Measurements from ENCODE around the gene SCIN. TPM values are rescaled to one million over a fixed set of nuclear protein-coding genes. Genes with fewer than 3 reads are reported as not detected.

SCIN gene
- total RNA-seq, 2 experiments from 2014 or later: 0.05 to 0.36 TPM

GRCh38 chr7:12572941-12573575 is 2.5 kb downstream of the SCIN start:
- H3K4me1 Mint-ChIP-seq (ENCODE audit: low read depth): peaks cover 13% of the 10 kb centered on the region
- peaks cover 45% of the 10 kb centered on the region for H3K27me3 Mint-ChIP-seq (ENCODE audit: low read depth)
- no peak for DNase-seq
- CTCF ChIA-PET: no interaction called here
- intact Hi-C loops (cut with micrococcal nuclease): no loop called here
- no peaks in the 10 kb centered on the region for H3K9me3 Mint-ChIP-seq
- no peak overlapping the region for H3K4me3 Mint-ChIP-seq
- H3K27ac Mint-ChIP-seq: no peak overlapping the region
- H3K36me3 Mint-ChIP-seq (ENCODE audit: low read depth): no peaks in the 10 kb centered on the region

- intact Hi-C loops (cut with micrococcal nuclease): no loop called here
- Mint-ChIP-seq H3K4me3 (no peak overlapping the region), H3K36me3 (ENCODE audit: low read depth) (no peaks in the 10 kb centered on the region), H3K27ac (no peak overlapping the region), H3K27me3 (ENCODE audit: low read depth) (peaks cover 43% of the 10 kb centered on the region), H3K4me1 (ENCODE audit: low read depth) (peaks cover 13% of the 10 kb centered on the region), H3K9me3 (no peaks in the 10 kb centered on the region)
- DNase-seq: no peak
- CTCF ChIA-PET: interaction anchor here (1.1 kb wide), 1 partner anchor 49 kb away, joined by 4 read pairs; no protein-coding TSS in a partner anchor
Measured at GRCh38 chr7:12573885-12574284, 3.4 kb downstream of the SCIN start.

GRCh38 chr7:12578930-12579640 is 8.6 kb downstream of the SCIN start:
- peaks cover 16% of the 10 kb centered on the region for H3K27me3 Mint-ChIP-seq (ENCODE audit: low read depth)
- no peaks in the 10 kb centered on the region for H3K9me3 Mint-ChIP-seq
- DNase-seq: no peak
- CTCF ChIA-PET: interaction anchor here (1.3 kb wide), 1 partner anchor 40 kb away, joined by 4 read pairs; no protein-coding TSS in a partner anchor
- no peaks in the 10 kb centered on the region for H3K36me3 Mint-ChIP-seq (ENCODE audit: low read depth)
- no peaks in the 10 kb centered on the region for H3K4me1 Mint-ChIP-seq (ENCODE audit: low read depth)
- H3K27ac Mint-ChIP-seq: no peak overlapping the region
- intact Hi-C loops (cut with micrococcal nuclease): no loop called here
- no peak overlapping the region for H3K4me3 Mint-ChIP-seq

GRCh38 chr7:12581897-12582296 is 11.4 kb downstream of the SCIN start:
- peaks cover 24% of the 10 kb centered on the region for H3K27me3 Mint-ChIP-seq (ENCODE audit: low read depth)
- CTCF ChIA-PET: interaction anchor here (0.6 kb wide), 1 partner anchor 16 kb away, joined by 3 read pairs; no protein-coding TSS in a partner anchor
- no peak overlapping the region for H3K27ac Mint-ChIP-seq

GRCh38 chr7:12582362-12582761 is 11.8 kb downstream of the SCIN start:
- no peaks in the 10 kb centered on the region for H3K9me3 Mint-ChIP-seq
- intact Hi-C loops (cut with micrococcal nuclease): no loop called here
- H3K4me3 Mint-ChIP-seq: no peak overlapping the region
- H3K27ac Mint-ChIP-seq: no peak overlapping the region
- H3K36me3 Mint-ChIP-seq (ENCODE audit: low read depth): no peaks in the 10 kb centered on the region
- no peaks in the 10 kb centered on the region for H3K4me1 Mint-ChIP-seq (ENCODE audit: low read depth)
- peaks cover 24% of the 10 kb centered on the region for H3K27me3 Mint-ChIP-seq (ENCODE audit: low read depth)
- CTCF ChIA-PET: no interaction called here
- no peak for DNase-seq

More at GRCh38 chr7:12581897-12582296, 11.4 kb downstream of the SCIN start:
- no peaks in the 10 kb centered on the region for H3K9me3 Mint-ChIP-seq
- intact Hi-C loops (cut with micrococcal nuclease): no loop called here
- no peaks in the 10 kb centered on the region for H3K4me1 Mint-ChIP-seq (ENCODE audit: low read depth)
- no peaks in the 10 kb centered on the region for H3K36me3 Mint-ChIP-seq (ENCODE audit: low read depth)
- H3K4me3 Mint-ChIP-seq: no peak overlapping the region
- no peak for DNase-seq

GRCh38 chr7:12583176-12583575 is 12.7 kb downstream of the SCIN start:
- intact Hi-C loops (cut with micrococcal nuclease): no loop called here
- DNase-seq: no peak
- Mint-ChIP-seq H3K9me3 (no peaks in the 10 kb centered on the region), H3K4me1 (ENCODE audit: low read depth) (no peaks in the 10 kb centered on the region), H3K4me3 (no peak overlapping the region), H3K36me3 (ENCODE audit: low read depth) (no peaks in the 10 kb centered on the region), H3K27me3 (ENCODE audit: low read depth) (peaks cover 24% of the 10 kb centered on the region), H3K27ac (no peak overlapping the region)
- CTCF ChIA-PET: interaction anchor here (1.3 kb wide), 1 partner anchor 58 kb away, joined by 5 read pairs; no protein-coding TSS in a partner anchor

- intact Hi-C loops (cut with micrococcal nuclease): no loop called here
- H3K4me3 Mint-ChIP-seq: no peak overlapping the region
- DNase-seq: no peak
- CTCF ChIA-PET: interaction anchor here (1.3 kb wide), 1 partner anchor 58 kb away, joined by 5 read pairs; no protein-coding TSS in a partner anchor
- H3K9me3 Mint-ChIP-seq: no peaks in the 10 kb centered on the region
- no peaks in the 10 kb centered on the region for H3K4me1 Mint-ChIP-seq (ENCODE audit: low read depth)
- no peaks in the 10 kb centered on the region for H3K36me3 Mint-ChIP-seq (ENCODE audit: low read depth)
- H3K27me3 Mint-ChIP-seq (ENCODE audit: low read depth): peaks cover 20% of the 10 kb centered on the region
- no peak overlapping the region for H3K27ac Mint-ChIP-seq
Measured at GRCh38 chr7:12583922-12584321, 13.4 kb downstream of the SCIN start.

GRCh38 chr7:12584930-12585329 is 14.4 kb downstream of the SCIN start:
- H3K4me3 Mint-ChIP-seq: no peak overlapping the region
- intact Hi-C loops (cut with micrococcal nuclease): no loop called here

GRCh38 chr7:12586271-12586670 is 15.8 kb downstream of the SCIN start:
- Mint-ChIP-seq H3K27ac (no peak overlapping the region), H3K4me3 (no peak overlapping the region), H3K4me1 (ENCODE audit: low read depth) (no peaks in the 10 kb centered on the region), H3K27me3 (ENCODE audit: low read depth) (peaks cover 17% of the 10 kb centered on the region), H3K36me3 (ENCODE audit: low read depth) (no peaks in the 10 kb centered on the region), H3K9me3 (no peaks in the 10 kb centered on the region)
- CTCF ChIA-PET: no interaction called here
- intact Hi-C loops (cut with micrococcal nuclease): no loop called here
- no peak for DNase-seq

More at GRCh38 chr7:12584930-12585329, 14.4 kb downstream of the SCIN start:
- DNase-seq: no peak
- CTCF ChIA-PET: no interaction called here
- H3K4me1 Mint-ChIP-seq (ENCODE audit: low read depth): no peaks in the 10 kb centered on the region
- peaks cover 20% of the 10 kb centered on the region for H3K27me3 Mint-ChIP-seq (ENCODE audit: low read depth)
- no peaks in the 10 kb centered on the region for H3K36me3 Mint-ChIP-seq (ENCODE audit: low read depth)
- H3K9me3 Mint-ChIP-seq: no peaks in the 10 kb centered on the region
- no peak overlapping the region for H3K27ac Mint-ChIP-seq

GRCh38 chr7:12588259-12588904 is 17.9 kb downstream of the SCIN start:
- no peaks in the 10 kb centered on the region for H3K4me1 Mint-ChIP-seq (ENCODE audit: low read depth)
- no peaks in the 10 kb centered on the region for H3K9me3 Mint-ChIP-seq
- H3K27me3 Mint-ChIP-seq (ENCODE audit: low read depth): peaks cover 16% of the 10 kb centered on the region
- H3K4me3 Mint-ChIP-seq: no peak overlapping the region
- intact Hi-C loops (cut with micrococcal nuclease): no loop called here
- no peak overlapping the region for H3K27ac Mint-ChIP-seq
- H3K36me3 Mint-ChIP-seq (ENCODE audit: low read depth): no peaks in the 10 kb centered on the region
- no peak for DNase-seq
- CTCF ChIA-PET: no interaction called here

- H3K36me3 Mint-ChIP-seq (ENCODE audit: low read depth): no peaks in the 10 kb centered on the region
- H3K27me3 Mint-ChIP-seq (ENCODE audit: low read depth): peaks cover 8% of the 10 kb centered on the region
- H3K27ac Mint-ChIP-seq: no peak overlapping the region
- intact Hi-C loops (cut with micrococcal nuclease): no loop called here
- H3K4me1 Mint-ChIP-seq (ENCODE audit: low read depth): no peaks in the 10 kb centered on the region
- no peak for DNase-seq
- no peak overlapping the region for H3K4me3 Mint-ChIP-seq
- H3K9me3 Mint-ChIP-seq: no peaks in the 10 kb centered on the region
- CTCF ChIA-PET: interaction anchor here (0.7 kb wide), 1 partner anchor 304 kb away, joined by 3 read pairs; no protein-coding TSS in a partner anchor
Measured at GRCh38 chr7:12590559-12590958, 20.0 kb downstream of the SCIN start.

- H3K27ac Mint-ChIP-seq: no peak overlapping the region
- no peaks in the 10 kb centered on the region for H3K27me3 Mint-ChIP-seq (ENCODE audit: low read depth)
- no peaks in the 10 kb centered on the region for H3K36me3 Mint-ChIP-seq (ENCODE audit: low read depth)
- CTCF ChIA-PET: no interaction called here
- no peaks in the 10 kb centered on the region for H3K9me3 Mint-ChIP-seq
- H3K4me1 Mint-ChIP-seq (ENCODE audit: low read depth): no peaks in the 10 kb centered on the region
- H3K4me3 Mint-ChIP-seq: no peak overlapping the region
- no peak for DNase-seq
- intact Hi-C loops (cut with micrococcal nuclease): no loop called here
Measured at GRCh38 chr7:12594122-12594897, 23.8 kb downstream of the SCIN start.

All from activated naive CD4-positive, alpha-beta T cell treated with anti-CD3 and anti-CD28 coated beads for 36 hours (primary cell).